ENCODE data around the gene TP53.
"Not testable (repeated sequence)": the region's sequence is repeated elsewhere in the genome, so short reads cannot be mapped to it uniquely, and the experiment has no call there.

The TP53 gene

GRCh38 chr17:7647018-7647417 lies 40.3 kb downstream of the TP53 start:
- Mint-ChIP-seq H3K27ac (no peak overlapping the region), H3K9me3 (no peaks in the 10 kb centered on the region), H3K4me3 (no peak overlapping the region), H3K4me1 (ENCODE audit: low read depth in 2 of 2) (peaks cover 14 to 15% of the 10 kb centered on the region in 2 donors), H3K27me3 (peaks cover 42 to 70% of the 10 kb centered on the region in 2 donors), H3K36me3 (ENCODE audit: insufficient read depth) (no peaks in the 10 kb centered on the region)
- no peak for DNase-seq
- no peak for ATAC-seq (replicated peaks)

GRCh38 chr17:7646457-7646856 lies 40.8 kb downstream of the TP53 start:
- H3K4me1 Mint-ChIP-seq (ENCODE audit: low read depth in 2 of 2), result peaks cover 14 to 15% of the 10 kb centered on the region in 2 donors
- no peak overlapping the region for H3K4me3 Mint-ChIP-seq
- peaks cover 41 to 70% of the 10 kb centered on the region in 2 donors for H3K27me3 Mint-ChIP-seq
- DNase-seq (no peak), ATAC-seq (replicated peaks) (no peak)
- H3K36me3 Mint-ChIP-seq (ENCODE audit: insufficient read depth), result no peaks in the 10 kb centered on the region
- H3K27ac Mint-ChIP-seq, result no peak overlapping the region
- H3K9me3 Mint-ChIP-seq, result no peaks in the 10 kb centered on the region

- Mint-ChIP-seq H3K27ac (no peak overlapping the region), H3K9me3 (no peaks in the 10 kb centered on the region), H3K27me3 (peaks cover 25 to 53% of the 10 kb centered on the region in 2 donors), H3K4me3 (no peak overlapping the region), H3K4me1 (ENCODE audit: low read depth in 2 of 2) (peaks cover under 1 to 2% of the 10 kb centered on the region in 2 donors), H3K36me3 (ENCODE audit: insufficient read depth) (no peaks in the 10 kb centered on the region)
- no peak for ATAC-seq (replicated peaks)
- no peak for DNase-seq
Observed at GRCh38 chr17:7644775-7645174, 42.5 kb downstream of the TP53 start.

- H3K9me3 Mint-ChIP-seq; ATAC-seq (replicated peaks); H3K4me3 Mint-ChIP-seq; DNase-seq; H3K4me1 Mint-ChIP-seq (ENCODE audit: low read depth in 2 of 2); H3K27ac Mint-ChIP-seq; H3K36me3 Mint-ChIP-seq (ENCODE audit: insufficient read depth): not testable (repeated sequence)
- peaks cover 9 to 29% of the 10 kb centered on the region in 2 donors for H3K27me3 Mint-ChIP-seq
Observed at GRCh38 chr17:7641635-7642034, 45.7 kb downstream of the TP53 start.

GRCh38 chr17:7640783-7641182 lies 46.5 kb downstream of the TP53 start:
- H3K4me3 Mint-ChIP-seq, result no peak overlapping the region
- DNase-seq, result no peak

GRCh38 chr17:7636163-7636562 lies 51.1 kb downstream of the TP53 start:
- DNase-seq (no peak), ATAC-seq (replicated peaks) (no peak)
- Mint-ChIP-seq H3K4me1 (ENCODE audit: low read depth in 2 of 2) (no peaks in the 10 kb centered on the region), H3K4me3 (no peak overlapping the region), H3K36me3 (ENCODE audit: insufficient read depth) (no peaks in the 10 kb centered on the region), H3K9me3 (no peaks in the 10 kb centered on the region), H3K27me3 (peaks cover 0 to 7% of the 10 kb centered on the region in 2 donors), H3K27ac (peak overlapping the region in 1 of 2 donors; percentile 20)

More at GRCh38 chr17:7640783-7641182, 46.5 kb downstream of the TP53 start:
- Mint-ChIP-seq H3K36me3 (ENCODE audit: insufficient read depth) (no peaks in the 10 kb centered on the region), H3K4me1 (ENCODE audit: low read depth in 2 of 2) (no peaks in the 10 kb centered on the region), H3K27me3 (peaks cover under 1 to 21% of the 10 kb centered on the region in 2 donors), H3K9me3 (no peaks in the 10 kb centered on the region), H3K27ac (no peak overlapping the region)
- ATAC-seq (replicated peaks), result no peak

- DNase-seq (no peak), ATAC-seq (replicated peaks) (no peak)
- peaks cover 0 to 7% of the 10 kb centered on the region in 2 donors for H3K27me3 Mint-ChIP-seq
- no peak overlapping the region for H3K27ac Mint-ChIP-seq
- H3K36me3 Mint-ChIP-seq (ENCODE audit: insufficient read depth), result no peaks in the 10 kb centered on the region
- H3K4me1 Mint-ChIP-seq (ENCODE audit: low read depth in 2 of 2), result no peaks in the 10 kb centered on the region
- no peak overlapping the region for H3K4me3 Mint-ChIP-seq
- H3K9me3 Mint-ChIP-seq, result no peaks in the 10 kb centered on the region
Observed at GRCh38 chr17:7634384-7634783, 52.9 kb downstream of the TP53 start.

- no peaks in the 10 kb centered on the region for H3K4me1 Mint-ChIP-seq (ENCODE audit: low read depth in 2 of 2)
- peaks cover 0 to 7% of the 10 kb centered on the region in 2 donors for H3K27me3 Mint-ChIP-seq
- ATAC-seq (replicated peaks) (no peak), DNase-seq (no peak)
- no peaks in the 10 kb centered on the region for H3K9me3 Mint-ChIP-seq
- H3K27ac Mint-ChIP-seq, result no peak overlapping the region
- no peak overlapping the region for H3K4me3 Mint-ChIP-seq
- no peaks in the 10 kb centered on the region for H3K36me3 Mint-ChIP-seq (ENCODE audit: insufficient read depth)
Observed at GRCh38 chr17:7633093-7633492, 54.2 kb downstream of the TP53 start.

GRCh38 chr17:7632492-7632894 lies 54.8 kb downstream of the TP53 start:
- peak overlapping the region in 1 of 2 donors; percentile 59 for H3K27ac Mint-ChIP-seq
- ATAC-seq (replicated peaks) (no peak), DNase-seq (no peak)
- H3K4me3 Mint-ChIP-seq, result no peak overlapping the region
- no peaks in the 10 kb centered on the region for H3K36me3 Mint-ChIP-seq (ENCODE audit: insufficient read depth)
- H3K9me3 Mint-ChIP-seq, result no peaks in the 10 kb centered on the region
- H3K27me3 Mint-ChIP-seq, result peaks cover 0 to 7% of the 10 kb centered on the region in 2 donors
- H3K4me1 Mint-ChIP-seq (ENCODE audit: low read depth in 2 of 2), result peaks cover 0 to under 1% of the 10 kb centered on the region in 2 donors

GRCh38 chr17:7631398-7632380 lies 55.6 kb downstream of the TP53 start:
- Mint-ChIP-seq H3K36me3 (ENCODE audit: insufficient read depth) (no peaks in the 10 kb centered on the region), H3K27ac (peak overlapping the region in 1 of 2 donors; percentile 59), H3K27me3 (peaks cover 0 to 7% of the 10 kb centered on the region in 2 donors), H3K4me1 (ENCODE audit: low read depth in 2 of 2) (peaks cover 4 to 5% of the 10 kb centered on the region in 2 donors), H3K9me3 (no peaks in the 10 kb centered on the region), H3K4me3 (no peak overlapping the region)
- DNase-seq (no peak), ATAC-seq (replicated peaks) (no peak)

- ATAC-seq (replicated peaks) (no peak), DNase-seq (no peak)
- Mint-ChIP-seq H3K4me1 (ENCODE audit: low read depth in 2 of 2) (peaks cover 8 to 11% of the 10 kb centered on the region in 2 donors), H3K27ac (no peak within 1 kb of the TSS), H3K4me3 (no peak within 1 kb of the TSS), H3K36me3 (ENCODE audit: insufficient read depth) (peaks cover 5% of the 10 kb centered on the region), H3K27me3 (peaks cover 0 to 7% of the 10 kb centered on the region in 2 donors), H3K9me3 (no peaks in the 10 kb centered on the region)
Observed at GRCh38 chr17:7629939-7630571, 57.2 kb downstream of the TP53 start, which contains the start of gene SHBG. Gene SHBG (plus strand): TSS chr17:7630135. CDS start chr17:7630173, 38 bp downstream.

- ATAC-seq (replicated peaks) (peak; percentile 94), DNase-seq (peak; percentile 64 to 71 (median 70))
- Mint-ChIP-seq H3K27ac (peak within 1 kb of the TSS; percentile 84 to 91), H3K36me3 (ENCODE audit: insufficient read depth) (peaks cover 5% of the 10 kb centered on the region), H3K9me3 (no peaks in the 10 kb centered on the region), H3K27me3 (no peaks in the 10 kb centered on the region), H3K4me1 (ENCODE audit: low read depth in 2 of 2) (peaks cover 8 to 11% of the 10 kb centered on the region in 2 donors), H3K4me3 (peak within 1 kb of the TSS; percentile 90 to 92)
Observed at GRCh38 chr17:7627250-7628121, 59.8 kb downstream of the TP53 start, which contains the start of gene SAT2. Gene SAT2 (minus strand): TSS chr17:7627821. CDS start chr17:7627635, 186 bp downstream.

- H3K27ac Mint-ChIP-seq, result peak overlapping the region; percentile 84 to 91
- ATAC-seq (replicated peaks), result no peak
- no peaks in the 10 kb centered on the region for H3K9me3 Mint-ChIP-seq
- DNase-seq, result no peak
- peaks cover 8 to 11% of the 10 kb centered on the region in 2 donors for H3K4me1 Mint-ChIP-seq (ENCODE audit: low read depth in 2 of 2)
- peak overlapping the region; percentile 90 to 92 for H3K4me3 Mint-ChIP-seq
- H3K27me3 Mint-ChIP-seq, result no peaks in the 10 kb centered on the region
- H3K36me3 Mint-ChIP-seq (ENCODE audit: insufficient read depth), result peaks cover 5% of the 10 kb centered on the region
Observed at GRCh38 chr17:7626956-7627249, 60.4 kb downstream of the TP53 start.

All from effector memory CD8-positive, alpha-beta T cell (primary cell).